IMR-90 (cell line): ENCODE results near the gene GPC6. TPM values are rescaled to one million over a fixed set of nuclear protein-coding genes. Genes with fewer than 3 reads are reported as not detected.

Experiments
- ATAC-seq: fragments of 200-7000 bp; cut with Tn5 transposase; 2 replicates; pipeline ENCODE4 v1.9.1; 2020; ENCODE audit warnings: low read depth, mild to moderate bottlenecking, moderate library complexity
- BruUV-seq: library from RNA; stranded (reverse); fragments of 400-500 nt; replicated peaks from 2 replicates; lab custom pipeline; 2021; lab: Mats Ljungman, UMichigan
- CTCF ChIA-PET: fragments of 300-600 bp; formaldehyde crosslinking; extraction: SDS; loops from one replicate; lab custom pipeline; 2021; ENCODE audit warnings: antibody characterized with exemption; lab: Yijun Ruan, JAX
- POLR2A ChIA-PET: fragments of 300-600 bp; sonication (Branson Sonifier 250); formaldehyde crosslinking; loops from one replicate; lab custom pipeline; 2022; ENCODE audit warnings: antibody characterized with exemption; ENCODE audit not compliant: unreplicated experiment; lab: Charles Lee
- DNase-seq: peaks from one replicate; pipeline ENCODE4 v3.0.0; 2013
- H2AFZ ChIP-seq: replicated peaks from 2 replicates; pipeline ENCODE3; 2013; ENCODE audit warnings: low read length, mild to moderate bottlenecking; ENCODE audit not compliant: poor library complexity
- H2AK5ac ChIP-seq: 2 replicates; pipeline ENCODE4 v1.6.1; 2013; ENCODE audit warnings: low read depth, low read length, inconsistent platforms
- H2AK9ac ChIP-seq: replicated peaks from 2 replicates; pipeline ENCODE3; 2013; ENCODE audit warnings: mild to moderate bottlenecking, low read depth, low read length, moderate library complexity; ENCODE audit not compliant: poor library complexity
- H2BK120ac ChIP-seq: 2 replicates; pipeline ENCODE4 v1.6.1; 2013; ENCODE audit warnings: low read depth, low read length, inconsistent platforms
- H2BK15ac ChIP-seq: 3 replicates; pipeline ENCODE4 v1.6.1; 2013; ENCODE audit warnings: low read depth, low read length, inconsistent platforms
- H2BK20ac ChIP-seq: 2 replicates; pipeline ENCODE4 v1.6.1; 2013; ENCODE audit warnings: low read depth, mild to moderate bottlenecking, inconsistent platforms, low read length, moderate library complexity
- H2BK5ac ChIP-seq: 2 replicates; pipeline ENCODE4 v1.6.1; 2013; ENCODE audit warnings: mild to moderate bottlenecking, low read depth, low read length, inconsistent platforms; ENCODE audit not compliant: poor library complexity, severe bottlenecking
- H3K14ac ChIP-seq: replicated peaks from 2 replicates; pipeline ENCODE4 v1.6.1; 2013; ENCODE audit warnings: low read depth, low read length, inconsistent platforms
- H3K18ac ChIP-seq: 2 replicates; pipeline ENCODE4 v1.6.1; 2013; ENCODE audit warnings: low read depth, low read length, control low read depth
- H3K23ac ChIP-seq: 2 replicates; pipeline ENCODE4 v1.6.1; 2013; ENCODE audit warnings: low read depth, low read length, inconsistent platforms
- H3K27ac ChIP-seq: 2 replicates; pipeline ENCODE4 v1.5.1; 2013; ENCODE audit warnings: mild to moderate bottlenecking, control low read depth, low read length; ENCODE audit not compliant: insufficient read depth
- H3K27me3 ChIP-seq: 2 replicates; pipeline ENCODE4 v1.6.1; 2013; ENCODE audit warnings: low read length; ENCODE audit not compliant: control insufficient read depth, insufficient read depth
- H3K36me3 ChIP-seq: 2 replicates; pipeline ENCODE4 v1.6.1; 2013; ENCODE audit warnings: low read length, mixed read lengths; ENCODE audit not compliant: control insufficient read depth, insufficient read depth
- H3K4ac ChIP-seq: 2 replicates; pipeline ENCODE4 v1.6.1; 2013; ENCODE audit warnings: low read depth, low read length, inconsistent platforms
- H3K4me1 ChIP-seq: 2 replicates; pipeline ENCODE4 v1.6.1; 2013; ENCODE audit warnings: low read length, mixed read lengths; ENCODE audit not compliant: control insufficient read depth, insufficient read depth
- H3K4me2 ChIP-seq: 2 replicates; pipeline ENCODE4 v1.6.1; 2013; ENCODE audit warnings: low read depth, mild to moderate bottlenecking, control low read depth, low read length, moderate library complexity
- H3K4me3 ChIP-seq: 2 replicates; pipeline ENCODE4 v1.5.1; 2013; ENCODE audit warnings: low read depth, mild to moderate bottlenecking, control low read depth, low read length, moderate library complexity; ENCODE audit not compliant: insufficient read depth
- H3K56ac ChIP-seq: 2 replicates; pipeline ENCODE4 v1.6.1; 2013; ENCODE audit warnings: low read length, inconsistent platforms; ENCODE audit not compliant: insufficient read depth; ENCODE audit errors: extremely low read depth
- H3K79me1 ChIP-seq, 2 experiments: 2 replicates each; pipeline ENCODE4 v1.6.1; 2013; ENCODE audit warnings: low read length in 2 of 2, inconsistent platforms in 1 of 2, low read depth in 1 of 2
- H3K9ac ChIP-seq: 2 replicates; pipeline ENCODE4 v1.6.1; 2013; ENCODE audit warnings: low read depth, low read length, control low read depth
- H3K9me1 ChIP-seq: 2 replicates; pipeline ENCODE4 v1.6.1; 2013; ENCODE audit warnings: low read length, inconsistent platforms; ENCODE audit not compliant: insufficient read depth
- H3K9me3 ChIP-seq: 2 replicates; pipeline ENCODE4 v1.6.1; 2013; ENCODE audit warnings: low read length; ENCODE audit not compliant: control insufficient read depth, insufficient read depth
- H4K20me1 ChIP-seq: 2 replicates; pipeline ENCODE4 v1.6.1; 2013; ENCODE audit warnings: low read length, inconsistent platforms; ENCODE audit not compliant: insufficient read depth
- H4K5ac ChIP-seq: 2 replicates; pipeline ENCODE4 v1.6.1; 2013; ENCODE audit warnings: mild to moderate bottlenecking, low read depth, low read length, control low read depth
- H4K8ac ChIP-seq, 2 experiments: 2 replicates each; pipeline ENCODE4 v1.6.1; 2013; ENCODE audit warnings: low read depth in 2 of 2, low read length in 2 of 2, control low read depth in 1 of 2, inconsistent platforms in 1 of 2
- H4K91ac ChIP-seq: 2 replicates; pipeline ENCODE4 v1.6.1; 2013; ENCODE audit warnings: low read depth, low read length, inconsistent platforms; ENCODE audit not compliant: insufficient read depth
- CEBPB ChIP-seq: IDR thresholded peaks from 2 replicates; pipeline ENCODE4 v1.6.1; 2012; ENCODE audit warnings: low read depth, low read length, improper control_type of control experiment
- CHD1 ChIP-seq: IDR thresholded peaks from 2 replicates; pipeline ENCODE4 v1.6.1; 2012; ENCODE audit warnings: low read depth, low read length, improper control_type of control experiment
- CTCF ChIP-seq: conservative IDR thresholded peaks from 2 replicates; pipeline ENCODE4 v1.5.1; 2012; ENCODE audit warnings: mild to moderate bottlenecking, low read depth, low read length, improper control_type of control experiment
- ELK1 ChIP-seq: fragments of 150-350 bp; IDR thresholded peaks from 2 replicates; pipeline ENCODE4 v1.6.1; 2016; ENCODE audit warnings: low read depth, mild to moderate bottlenecking, low read length, moderate library complexity, borderline replicate concordance
- FOS ChIP-seq: fragments of 150-350 bp; IDR thresholded peaks from 2 replicates; pipeline ENCODE4 v1.6.1; 2016; ENCODE audit warnings: low read depth, low read length
- MAFK ChIP-seq: IDR thresholded peaks from 2 replicates; pipeline ENCODE4 v1.6.1; 2012; ENCODE audit warnings: low read depth, low read length, improper control_type of control experiment
- MAZ ChIP-seq: IDR thresholded peaks from 2 replicates; pipeline ENCODE4 v1.6.1; 2012; ENCODE audit warnings: low read depth, mild to moderate bottlenecking, low read length, improper control_type of control experiment, moderate library complexity, borderline replicate concordance
- MXI1 ChIP-seq: IDR thresholded peaks from 2 replicates; pipeline ENCODE4 v1.6.1; 2012; ENCODE audit warnings: low read depth, mild to moderate bottlenecking, low read length, moderate library complexity, borderline replicate concordance
- NFE2L2 ChIP-seq: fragments of 150-350 bp; IDR thresholded peaks from 2 replicates; pipeline ENCODE4 v1.6.1; 2016; ENCODE audit warnings: low read depth, mild to moderate bottlenecking, low read length
- POLR2A ChIP-seq: IDR thresholded peaks from 2 replicates; pipeline ENCODE4 v1.6.1; 2012; ENCODE audit warnings: mild to moderate bottlenecking, low read depth, low read length
- RAD21 ChIP-seq: IDR thresholded peaks from 2 replicates; pipeline ENCODE4 v1.6.1; 2012; ENCODE audit warnings: low read length, improper control_type of control experiment
- RCOR1 ChIP-seq: IDR thresholded peaks from 2 replicates; pipeline ENCODE4 v1.6.1; 2012; ENCODE audit warnings: mild to moderate bottlenecking, low read length, improper control_type of control experiment; ENCODE audit not compliant: insufficient replicate concordance
- RFX5 ChIP-seq: IDR thresholded peaks from 2 replicates; pipeline ENCODE4 v1.8.0; 2012; ENCODE audit warnings: low read depth, mild to moderate bottlenecking, low read length, moderate library complexity
- SMC3 ChIP-seq: fragments of 150-350 bp; IDR thresholded peaks from 2 replicates; pipeline ENCODE4 v1.6.1; 2016; ENCODE audit warnings: low read depth, mild to moderate bottlenecking, antibody characterized with exemption, low read length, moderate library complexity
- WGBS, 2 experiments: methylation state at CpG; one replicate each; pipeline versions ENCODE4 v1.1.5 to v1.1.7; 2013; ENCODE audit warnings: missing lambda C conversion rate in 2 of 2; ENCODE audit not compliant: insufficient read length in 1 of 2; ENCODE audit errors: extremely low coverage in 2 of 2; 5-methylcytosine and 5-hydroxymethylcytosine counted together
- dilution Hi-C: fragments of 300-500 bp; cut with HindIII; formaldehyde crosslinking; loops from one replicate; pipeline ENCODE4 v1.14.3; 2018; ENCODE audit warnings: low sequenced_read_pairs; ENCODE audit not compliant: unreplicated experiment
- in situ Hi-C: fragments of 300-500 bp; cut with MboI; formaldehyde crosslinking; loops from 3 replicates; pipeline ENCODE4 v1.14.3; 2019; ENCODE audit warnings: low sequenced_read_pairs, inconsistent platforms, mixed read lengths
- intact Hi-C: fragments of 100-400 bp; cut with micrococcal nuclease; formaldehyde crosslinking; loops from 2 replicates; pipeline ENCODE4 v1.10.0; 2022
- polyA plus RNA-seq, 3 experiments: library from polyadenylated mRNA; depleted of rRNA; stranded (reverse); fragments of >200 nt; gene quantifications; 2 replicates each; pipeline ENCODE4 v1.2.3, GENCODE V29; 2012; ENCODE audit warnings: low replicate concordance in 1 of 3
- total RNA-seq: library from RNA; depleted of rRNA; stranded (reverse); fragments of >200 nt; gene quantifications from 2 replicates; pipeline ENCODE4 v1.2.3, GENCODE V29; 2012

GPC6 gene
- total and polyA plus RNA-seq, 2 of the 4 experiments (the other 2 are of a cell fraction), result 14.9 to 39.4 TPM

- Histone ChIP-seq H3K4ac (no peak overlapping the region), H3K36me3 (no peaks in the 10 kb centered on the region), H3K56ac (no peak overlapping the region), H3K4me1 (no peaks in the 10 kb centered on the region; the same call in 1 of the 2 replicates), H4K91ac (no peak overlapping the region), H2BK20ac (no peak overlapping the region), H3K27me3 (no peaks in the 10 kb centered on the region), H3K27ac (no peak overlapping the region), H3K9me3 (no peaks in the 10 kb centered on the region), H2BK5ac (no peak overlapping the region), H3K79me1 (no peaks in the 10 kb centered on the region), H4K5ac (no peak overlapping the region), H3K9ac (no peak overlapping the region), H3K14ac (no peak overlapping the region), H3K23ac (no peak overlapping the region), H2BK15ac (no peak overlapping the region), H4K20me1 (no peaks in the 10 kb centered on the region), H4K8ac (no peak overlapping the region), H3K9me1 (no peaks in the 10 kb centered on the region), H3K18ac (no peak overlapping the region), H2AFZ (no peak overlapping the region), H2BK120ac (no peak overlapping the region), H2AK9ac (no peak overlapping the region), H3K4me3 (no peak overlapping the region), H3K4me2 (no peak overlapping the region), H2AK5ac (no peak overlapping the region)
- in situ Hi-C loops (no loop called here), dilution Hi-C loops (no loop called here), intact Hi-C loops (no loop called here)
- DNase-seq (no peak), ATAC-seq (no peak)
- no peak for TF ChIP-seq CTCF
- no peak for TF ChIP-seq SMC3
- TF ChIP-seq MXI1, result no peak
- TF ChIP-seq RFX5, result no peak
- no peak for TF ChIP-seq NFE2L2
- TF ChIP-seq CEBPB, result no peak
- TF ChIP-seq POLR2A, result no peak
- no peak for TF ChIP-seq MAZ
- TF ChIP-seq MAFK, result no peak
- TF ChIP-seq FOS, result no peak
- TF ChIP-seq RAD21, result no peak
- no peak for TF ChIP-seq CHD1
- TF ChIP-seq RCOR1, result no peak
- no peak for TF ChIP-seq ELK1
- WGBS, 2 experiments, result no CpG with 5 or more reads among the region's 1 CpG
- ChIA-PET POLR2A (no interaction called here), CTCF (no interaction called here)
- no TSS peak for BruUV-seq
These were observed 10.5 kb upstream of the GPC6 start for GRCh38 chr13:93216122-93216521.
